ENCODE results near the gene GLTP.

Gene GLTP

GRCh38 chr12:109803678-109804077, 76.7 kb downstream of the GLTP start:
- TF ChIP-seq CTCF (IDR thresholded peaks at IDR 0.05; ENCODE audit: low read depth, low read length) = no peak
- no peak overlapping the region for H3K4me3 ChIP-seq (ENCODE audit: low read depth, low read length)

- no peak overlapping the region for H3K4me3 ChIP-seq (ENCODE audit: low read depth, low read length)
- no peak for TF ChIP-seq CTCF (IDR thresholded peaks at IDR 0.05; ENCODE audit: low read depth, low read length)
Measured at GRCh38 chr12:109802828-109803227, 77.5 kb downstream of the GLTP start.
